ENCODE measurements around the gene LIPC.

LIPC gene

GRCh38 chr15:58551084-58551763, 119.4 kb downstream of the LIPC start:
- DNase-seq (ENCODE audit: low read depth), result no peak
- TF ChIP-seq CTCF (IDR thresholded peaks at IDR 0.05; ENCODE audit: control insufficient read depth, insufficient read depth, low read depth, low read length, missing control alignments), result no peak
- H3K4me3 ChIP-seq (ENCODE audit: control insufficient read depth, low read depth, low read length), result no peak overlapping the region; the same call in 1 of the 2 replicates

GRCh38 chr15:58551764-58552504, 120.1 kb downstream of the LIPC start:
- DNase-seq (ENCODE audit: low read depth), result peak; percentile 91
- peak overlapping the region; percentile 16 for H3K4me3 ChIP-seq (ENCODE audit: control insufficient read depth, low read depth, low read length)
- no peak for TF ChIP-seq CTCF (IDR thresholded peaks at IDR 0.05; ENCODE audit: control insufficient read depth, insufficient read depth, low read depth, low read length, missing control alignments)

- no peak overlapping the region for H3K4me3 ChIP-seq (ENCODE audit: control insufficient read depth, low read depth, low read length)
- no peak for TF ChIP-seq CTCF (IDR thresholded peaks at IDR 0.05; ENCODE audit: control insufficient read depth, insufficient read depth, low read depth, low read length, missing control alignments)
Observed at GRCh38 chr15:58552505-58553364, 120.9 kb downstream of the LIPC start.

GRCh38 chr15:58553365-58553918, 121.7 kb downstream of the LIPC start:
- TF ChIP-seq CTCF (IDR thresholded peaks at IDR 0.05; ENCODE audit: control insufficient read depth, insufficient read depth, low read depth, low read length, missing control alignments), result no peak
- DNase-seq (ENCODE audit: low read depth), result no peak
- H3K4me3 ChIP-seq (ENCODE audit: control insufficient read depth, low read depth, low read length), result no peak overlapping the region

More at GRCh38 chr15:58552505-58553364, 120.9 kb downstream of the LIPC start:
- DNase-seq (ENCODE audit: low read depth), result no peak

GRCh38 chr15:58554758-58555157, 123.0 kb downstream of the LIPC start:
- no peak for TF ChIP-seq CTCF (IDR thresholded peaks at IDR 0.05; ENCODE audit: control insufficient read depth, insufficient read depth, low read depth, low read length, missing control alignments)
- no peak overlapping the region for H3K4me3 ChIP-seq (ENCODE audit: control insufficient read depth, low read depth, low read length)
- DNase-seq (ENCODE audit: low read depth), result no peak

Measured in AG09309 (cell line).